AG04449 (cell line): ENCODE data around the gene CD6.

Experiments
- CTCF ChIA-PET: fragments of 350-600 bp; formaldehyde crosslinking; extraction: SDS; loops from one replicate; lab custom pipeline; 2021; ENCODE audit warnings: antibody characterized with exemption; lab: Yijun Ruan, JAX
- POLR2A ChIA-PET: fragments of 400-600, 350-600 bp; formaldehyde crosslinking; extraction: SDS; loops from one replicate; lab custom pipeline; 2020; ENCODE audit warnings: antibody characterized with exemption, inconsistent platforms; lab: Yijun Ruan, JAX
- DNase-seq: peaks from one replicate; pipeline ENCODE4 v3.0.0-alpha.2; 2010; ENCODE audit warnings: low read depth, low spot score
- H3K4me3 ChIP-seq: 2 replicates; pipeline ENCODE4 v1.5.1; 2011; ENCODE audit warnings: low read depth, mild to moderate bottlenecking, control low read depth, low read length
- TF ChIP-seq, protein P1 (sequence below): IDR thresholded peaks from one replicate; pipeline ENCODE4 v1.5.1; 2011; ENCODE audit warnings: mild to moderate bottlenecking, moderate library complexity, low read length, control low read depth, inconsistent platforms; ENCODE audit not compliant: insufficient read depth; ENCODE audit errors: missing control alignments

The CD6 gene

DNA sequence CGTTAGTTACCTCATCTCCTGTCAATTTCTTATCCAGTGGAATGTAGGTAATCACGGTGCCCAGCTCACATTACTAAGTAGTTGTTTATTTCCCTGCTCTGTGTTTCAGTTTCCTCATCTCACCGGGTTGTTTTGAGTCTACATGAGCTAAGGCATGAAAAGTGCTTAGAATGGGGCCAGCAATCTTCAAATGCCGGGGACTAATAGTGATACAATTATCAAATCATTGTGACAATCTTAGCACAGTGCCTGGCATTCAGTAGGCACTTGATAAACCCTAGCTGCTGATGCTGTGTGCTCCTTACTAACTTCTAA is 77.5 kb downstream of the CD6 start:
- CTCF ChIA-PET, result no interaction called here
- TF ChIP-seq, protein P1, sequence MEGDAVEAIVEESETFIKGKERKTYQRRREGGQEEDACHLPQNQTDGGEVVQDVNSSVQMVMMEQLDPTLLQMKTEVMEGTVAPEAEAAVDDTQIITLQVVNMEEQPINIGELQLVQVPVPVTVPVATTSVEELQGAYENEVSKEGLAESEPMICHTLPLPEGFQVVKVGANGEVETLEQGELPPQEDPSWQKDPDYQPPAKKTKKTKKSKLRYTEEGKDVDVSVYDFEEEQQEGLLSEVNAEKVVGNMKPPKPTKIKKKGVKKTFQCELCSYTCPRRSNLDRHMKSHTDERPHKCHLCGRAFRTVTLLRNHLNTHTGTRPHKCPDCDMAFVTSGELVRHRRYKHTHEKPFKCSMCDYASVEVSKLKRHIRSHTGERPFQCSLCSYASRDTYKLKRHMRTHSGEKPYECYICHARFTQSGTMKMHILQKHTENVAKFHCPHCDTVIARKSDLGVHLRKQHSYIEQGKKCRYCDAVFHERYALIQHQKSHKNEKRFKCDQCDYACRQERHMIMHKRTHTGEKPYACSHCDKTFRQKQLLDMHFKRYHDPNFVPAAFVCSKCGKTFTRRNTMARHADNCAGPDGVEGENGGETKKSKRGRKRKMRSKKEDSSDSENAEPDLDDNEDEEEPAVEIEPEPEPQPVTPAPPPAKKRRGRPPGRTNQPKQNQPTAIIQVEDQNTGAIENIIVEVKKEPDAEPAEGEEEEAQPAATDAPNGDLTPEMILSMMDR, result no peak
- H3K4me3 ChIP-seq, result no peak overlapping the region
- POLR2A ChIA-PET, result interaction anchor here (0.7 kb wide), 1 partner anchor 9 kb away, joined by 3 read pairs; no protein-coding TSS in a partner anchor
- no peak for DNase-seq

DNA sequence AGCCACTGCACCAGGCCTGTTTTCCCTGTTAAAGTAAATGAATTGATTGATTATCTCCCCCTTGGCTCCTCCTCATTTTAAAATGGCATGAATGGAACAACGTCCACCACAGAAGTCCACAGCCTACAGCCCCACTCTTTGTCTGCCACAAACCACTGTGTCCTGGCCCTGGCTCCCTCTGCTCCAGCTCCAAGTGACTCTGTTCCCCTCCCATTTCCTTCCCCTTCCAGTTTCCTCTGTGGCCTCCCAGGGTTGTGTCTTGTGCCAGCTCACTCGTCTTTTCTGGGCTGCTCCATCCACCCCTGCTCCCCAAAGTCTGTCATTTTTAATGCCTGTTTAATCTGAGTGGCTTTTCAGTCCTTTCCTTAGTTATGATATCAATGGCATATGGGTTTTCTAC is 78.4 kb downstream of the CD6 start:
- TF ChIP-seq, protein P1, result no peak
- no peak for DNase-seq
- H3K4me3 ChIP-seq, result no peak overlapping the region
- ChIA-PET POLR2A (no interaction called here), CTCF (no interaction called here)

DNA sequence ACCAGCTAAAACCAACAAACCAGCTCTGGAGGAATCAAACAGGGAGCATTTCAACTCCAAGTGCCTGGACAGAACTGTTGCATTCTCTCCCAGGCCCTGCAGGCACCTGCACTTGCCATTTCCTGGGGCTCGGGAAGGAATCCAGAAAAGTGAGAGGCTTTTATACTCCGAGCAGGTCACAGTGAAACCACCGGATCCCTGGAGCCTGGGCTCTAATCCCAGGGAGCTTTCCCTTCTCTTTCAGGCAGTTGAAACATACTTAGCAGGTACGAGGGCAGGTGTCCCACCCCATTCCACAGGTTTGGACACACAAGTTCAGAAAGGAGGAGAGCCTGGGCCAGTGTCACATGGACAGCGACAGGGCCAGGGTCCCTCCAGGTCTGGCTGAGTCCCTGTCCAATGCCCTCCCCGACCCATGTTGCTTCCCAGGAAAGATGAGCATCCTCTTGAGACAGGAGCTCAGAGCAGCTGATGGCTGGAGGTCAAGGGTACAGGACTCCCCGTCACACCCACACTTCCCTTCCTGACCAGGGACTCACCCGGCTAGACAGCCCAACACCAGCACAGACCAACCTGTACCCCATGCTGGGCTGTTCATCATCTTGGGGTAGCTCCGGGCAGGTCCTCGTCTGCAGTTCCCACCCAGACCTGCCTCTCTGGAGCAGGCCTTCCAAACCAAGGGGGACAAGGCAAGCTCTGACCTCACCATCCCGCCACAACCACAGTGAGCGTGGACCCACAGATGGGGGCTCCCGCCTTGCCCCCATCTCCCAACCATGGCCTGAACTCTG is 80.9 kb downstream of the CD6 start:
- no peak for DNase-seq
- TF ChIP-seq, protein P1, result no peak
- H3K4me3 ChIP-seq, result no peak overlapping the region
- POLR2A ChIA-PET, result no interaction called here
- CTCF ChIA-PET, result interaction anchor here (1.0 kb wide), 1 partner anchor 135 kb away, joined by 3 read pairs; no protein-coding TSS in a partner anchor

DNA sequence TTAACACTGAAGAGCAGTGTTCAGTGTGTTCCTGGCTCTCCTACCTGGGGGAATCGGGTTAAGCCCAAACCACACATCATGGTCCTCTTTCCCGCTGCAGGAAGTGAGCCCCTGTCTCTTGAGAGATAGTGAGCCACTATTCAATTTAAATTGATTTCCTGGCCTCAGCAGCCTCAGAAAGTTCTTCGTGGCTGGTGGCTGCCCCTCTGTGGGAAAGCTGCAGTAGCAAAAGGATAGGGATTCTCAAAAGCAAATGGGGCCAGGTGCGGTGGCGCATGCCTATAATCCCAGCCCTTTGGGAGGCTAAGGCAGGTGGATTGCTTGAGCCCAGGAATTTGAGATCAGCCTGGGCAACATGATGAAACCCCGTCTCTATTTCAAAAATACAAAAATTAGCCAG is 81.7 kb downstream of the CD6 start:
- CTCF ChIA-PET, result interaction anchor here (1.0 kb wide), 1 partner anchor 134 kb away, joined by 3 read pairs; no protein-coding TSS in a partner anchor
- TF ChIP-seq, protein P1, result no peak
- POLR2A ChIA-PET, result no interaction called here
- H3K4me3 ChIP-seq, result no peak overlapping the region
- DNase-seq, result no peak

DNA sequence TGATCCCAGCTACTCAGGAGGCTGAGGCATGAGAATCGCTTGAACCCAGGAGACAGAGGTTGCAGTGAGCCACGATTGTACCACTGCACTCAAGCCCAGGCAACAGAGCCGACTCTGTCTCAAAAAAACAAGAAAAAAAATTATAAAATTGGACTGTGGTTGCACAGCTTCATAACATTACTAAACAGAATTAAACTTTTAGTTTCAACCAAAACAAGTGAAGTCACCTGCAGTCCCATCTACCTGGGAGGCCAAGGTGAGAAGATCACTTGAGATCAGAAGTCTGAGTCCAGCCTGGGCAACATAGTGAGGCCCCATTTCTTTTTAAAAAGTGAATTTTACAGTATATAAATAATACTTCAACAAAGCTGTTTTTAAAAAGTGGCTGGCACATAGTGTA is 83.0 kb downstream of the CD6 start:
- no peak overlapping the region for H3K4me3 ChIP-seq
- no peak for DNase-seq
- TF ChIP-seq, protein P1, result no peak
- ChIA-PET CTCF (no interaction called here), POLR2A (no interaction called here)

DNA sequence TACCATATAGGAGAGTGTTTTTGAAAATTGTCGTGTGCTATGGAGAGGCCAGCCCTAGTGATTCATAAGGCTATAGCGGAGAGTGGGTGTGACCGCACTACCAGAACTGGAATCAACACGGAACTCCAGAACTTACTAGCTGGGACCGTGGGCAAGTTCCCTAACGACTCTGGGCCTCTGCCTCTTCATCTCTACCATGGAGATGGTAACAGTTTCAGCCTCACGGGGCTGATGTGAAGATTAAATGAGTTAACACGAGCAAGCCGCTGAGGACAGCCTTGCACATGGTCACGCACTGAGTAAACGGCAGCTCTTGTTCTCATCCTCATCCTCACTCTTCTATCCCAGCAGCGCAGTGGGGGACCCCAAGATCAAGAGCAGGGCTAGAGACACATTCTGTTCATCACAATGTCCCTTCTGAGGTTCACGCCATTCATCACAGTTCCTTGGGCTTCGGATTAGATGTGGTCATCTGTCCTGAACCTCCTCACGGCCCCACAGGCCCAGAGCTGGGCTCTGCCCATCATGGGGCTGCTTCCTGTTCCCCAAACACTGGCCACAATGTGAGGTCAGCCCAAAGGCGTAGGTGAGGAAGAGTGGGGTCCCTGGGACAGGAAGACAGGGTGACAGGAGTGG is 83.6 kb downstream of the CD6 start:
- no peak for DNase-seq
- CTCF ChIA-PET, result no interaction called here
- H3K4me3 ChIP-seq, result no peak overlapping the region
- TF ChIP-seq, protein P1, result no peak
- POLR2A ChIA-PET, result no interaction called here
